Stimulated activated CD8-positive, alpha-beta memory T cell treated with anti-CD3 and anti-CD28 coated beads, Interleukin-15, amount 100 ng/mL, for 4 hours (primary cell): ENCODE results near the gene ANKRD49.
A peak's percentile ranks its signal among the peaks of the same experiment; 100 is the strongest.

ENCODE experiments used
- DNase-seq, 2 donors: peaks; one replicate each; pipeline ENCODE4 v3.0.0-alpha.2; 2020; ENCODE audit warnings: low read depth in 2 of 2

Gene ANKRD49

GRCh38 chr11:94543695-94544645 lies 50.2 kb downstream of the ANKRD49 start, which contains the start of gene FUT4:
Gene FUT4 (plus strand): TSS chr11:94543921. CDS start chr11:94544134, 213 bp downstream.
- DNase-seq: peak; percentile 45 to 46

DNA sequence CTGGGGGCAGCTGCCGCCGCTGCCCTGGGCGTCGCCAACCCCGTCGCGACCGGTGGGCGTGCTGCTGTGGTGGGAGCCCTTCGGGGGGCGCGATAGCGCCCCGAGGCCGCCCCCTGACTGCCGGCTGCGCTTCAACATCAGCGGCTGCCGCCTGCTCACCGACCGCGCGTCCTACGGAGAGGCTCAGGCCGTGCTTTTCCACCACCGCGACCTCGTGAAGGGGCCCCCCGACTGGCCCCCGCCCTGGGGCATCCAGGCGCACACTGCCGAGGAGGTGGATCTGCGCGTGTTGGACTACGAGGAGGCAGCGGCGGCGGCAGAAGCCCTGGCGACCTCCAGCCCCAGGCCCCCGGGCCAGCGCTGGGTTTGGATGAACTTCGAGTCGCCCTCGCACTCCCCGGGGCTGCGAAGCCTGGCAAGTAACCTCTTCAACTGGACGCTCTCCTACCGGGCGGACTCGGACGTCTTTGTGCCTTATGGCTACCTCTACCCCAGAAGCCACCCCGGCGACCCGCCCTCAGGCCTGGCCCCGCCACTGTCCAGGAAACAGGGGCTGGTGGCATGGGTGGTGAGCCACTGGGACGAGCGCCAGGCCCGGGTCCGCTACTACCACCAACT lies 51.0 kb downstream of the ANKRD49 start:
- DNase-seq: no peak

- no peak for DNase-seq
Observed at GRCh38 chr11:94545264-94546161, 51.7 kb downstream of the ANKRD49 start.

DNA sequence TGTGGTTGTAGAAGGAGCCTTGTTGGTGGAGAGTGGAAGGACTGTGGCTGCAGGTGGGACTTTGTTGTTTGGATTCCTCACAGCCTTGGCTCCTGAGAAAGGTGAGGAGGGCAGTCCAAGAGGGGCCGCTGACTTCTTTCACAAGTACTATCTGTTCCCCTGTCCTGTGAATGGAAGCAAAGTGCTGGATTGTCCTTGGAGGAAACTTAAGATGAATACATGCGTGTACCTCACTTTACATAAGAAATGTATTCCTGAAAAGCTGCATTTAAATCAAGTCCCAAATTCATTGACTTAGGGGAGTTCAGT lies 52.3 kb downstream of the ANKRD49 start:
- DNase-seq: no peak

DNA sequence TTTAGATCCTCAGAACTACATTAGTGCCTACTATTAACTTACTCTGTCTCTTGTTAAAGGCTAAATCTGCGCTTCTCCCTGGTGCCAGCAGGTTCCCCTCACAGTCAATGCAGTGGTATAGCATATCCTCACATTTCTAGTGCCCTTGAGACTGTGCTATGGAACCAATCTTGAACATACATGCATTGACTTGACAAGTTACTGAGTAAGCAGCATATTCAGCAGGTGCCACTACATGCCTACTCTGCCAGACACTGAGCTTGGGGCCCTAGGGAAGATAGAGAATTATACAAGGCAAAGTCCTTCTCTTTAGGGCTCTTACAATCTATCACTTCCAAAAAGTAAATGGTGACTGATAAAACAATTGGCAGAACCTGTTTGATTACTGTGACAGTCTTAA lies 53.1 kb downstream of the ANKRD49 start:
- DNase-seq: no peak

GRCh38 chr11:94549146-94549545 lies 55.4 kb downstream of the ANKRD49 start:
- DNase-seq: no peak
